GM19455 (cell line): Measurements from ENCODE around the gene MGAM2.
"Not testable (repeated sequence)": the region's sequence is repeated elsewhere in the genome, so short reads cannot be mapped to it uniquely, and the experiment has no call there.

Experiments used
- ATAC-seq: cut with Tn5 transposase; IDR thresholded peaks from one replicate; pipeline ENCODE4 v1.9.1; 2021; ENCODE audit not compliant: unreplicated experiment

The MGAM2 gene

GRCh38 chr7:142111499-142111898 is at the start of gene MGAM2:
Gene MGAM2, plus strand, starts transcription at chr7:142111718. Its CDS starts 5,156 bp downstream, at chr7:142116874.
- ATAC-seq, result no peak

- ATAC-seq, result no peak
Measured at GRCh38 chr7:142063551-142064442, 47.7 kb upstream of the MGAM2 start.

GRCh38 chr7:142066536-142066935 is 45.0 kb upstream of the MGAM2 start:
- no peak for ATAC-seq

- ATAC-seq, result no peak
Measured at GRCh38 chr7:142077762-142078161, 33.8 kb upstream of the MGAM2 start.

GRCh38 chr7:142083605-142084004 is 27.9 kb upstream of the MGAM2 start:
- no peak for ATAC-seq

GRCh38 chr7:142085428-142085827 is 26.1 kb upstream of the MGAM2 start:
- no peak for ATAC-seq

- ATAC-seq, result no peak
Measured at GRCh38 chr7:142088022-142088714, 23.4 kb upstream of the MGAM2 start.

- ATAC-seq, result no peak
Measured at GRCh38 chr7:142089035-142089434, 22.5 kb upstream of the MGAM2 start.

- no peak for ATAC-seq
Measured at GRCh38 chr7:142091961-142092360, 19.6 kb upstream of the MGAM2 start.

- ATAC-seq, result no peak
Measured at GRCh38 chr7:142094861-142095260, 16.7 kb upstream of the MGAM2 start.

- no peak for ATAC-seq
Measured at GRCh38 chr7:142097571-142097970, 13.9 kb upstream of the MGAM2 start.

- no peak for ATAC-seq
Measured at GRCh38 chr7:142098004-142098403, 13.5 kb upstream of the MGAM2 start.

GRCh38 chr7:142099347-142099746 is 12.2 kb upstream of the MGAM2 start:
- ATAC-seq, result not testable (repeated sequence)

- ATAC-seq, result no peak
Measured at GRCh38 chr7:142100634-142101033, 10.9 kb upstream of the MGAM2 start.

- ATAC-seq, result not testable (repeated sequence)
Measured at GRCh38 chr7:142101794-142102193, 9.7 kb upstream of the MGAM2 start.

GRCh38 chr7:142104550-142105527 is 6.7 kb upstream of the MGAM2 start:
- ATAC-seq, result no peak

- no peak for ATAC-seq
Measured at GRCh38 chr7:142108728-142109505, 2.6 kb upstream of the MGAM2 start.

GRCh38 chr7:142110098-142110497 is 1.4 kb upstream of the MGAM2 start:
- no peak for ATAC-seq

- ATAC-seq, result no peak
Measured at GRCh38 chr7:142110638-142111037, 880 bp upstream of the MGAM2 start.

- no peak for ATAC-seq
Measured at GRCh38 chr7:142112086-142112485, 568 bp downstream of the MGAM2 start.
